ENCODE measurements around the gene ZSCAN25. TPM values are rescaled to one million over a fixed set of nuclear protein-coding genes. Genes with fewer than 3 reads are reported as not detected.

Gene ZSCAN25
- total and polyA plus RNA-seq, 2 of the 13 experiments (the other 11 are each of a cell fraction or from before 2014, with no cell fraction given), result 12.1 to 16.8 TPM

- ChIA-PET POLR2A (no interaction called here), CTCF (ENCODE audit: low intra/inter-chr PET ratio, low total read pairs) (no interaction called here)
- H3K9me3 ChIP-seq (ENCODE audit: low read length), result no peaks in the 10 kb centered on the region
- H2AFZ ChIP-seq (ENCODE audit: low read length), result no peak overlapping the region
- H3K27me3 ChIP-seq (ENCODE audit: control insufficient read depth in 1 of 2, insufficient read depth in 2 of 2, low read length in 2 of 2), result no peaks in the 10 kb centered on the region
- no peak for FAIRE-seq
- no peak for DNase-seq (ENCODE audit: low spot score)
- peaks cover 14% of the 10 kb centered on the region for H3K4me1 ChIP-seq (ENCODE audit: insufficient read depth, low read length)
- TF ChIP-seq MIER3 (CRISPR knock-in tag; IDR thresholded peaks at IDR 0.05; ENCODE audit: borderline replicate concordance) (no peak), HOXA3 (CRISPR knock-in tag; IDR thresholded peaks at IDR 0.05) (no peak), ATRX (CRISPR knock-in tag; IDR thresholded peaks at IDR 0.05; ENCODE audit: borderline replicate concordance) (no peak), BCL6 (CRISPR knock-in tag; IDR thresholded peaks at IDR 0.05) (no peak), STAT5B (CRISPR knock-in tag; IDR thresholded peaks at IDR 0.05) (no peak), KAT8 (CRISPR knock-in tag; IDR thresholded peaks at IDR 0.05) (no peak), POLR2AphosphoS5 (IDR thresholded peaks at IDR 0.05; ENCODE audit: low read depth, low read length) (no peak)
- H4K20me1 ChIP-seq (ENCODE audit: insufficient read depth, low read length), result no peaks in the 10 kb centered on the region
- no peak overlapping the region for H3K4me2 ChIP-seq (ENCODE audit: low read depth, low read length)
- 98% methylated on average over 11 of the region's 11 CpGs for WGBS (ENCODE audit: low lambda C conversion rate)
- H3K79me2 ChIP-seq (ENCODE audit: insufficient read depth, low read length), result no peaks in the 10 kb centered on the region
- peaks cover 37 to 89% of the 10 kb centered on the region in 2 experiments for H3K36me3 ChIP-seq (replicated peaks in 1 of 2; ENCODE audit: control insufficient read depth in 1 of 2, insufficient read depth in 2 of 2, low read length in 2 of 2)
- no peak overlapping the region for H3K4me3 ChIP-seq (replicated peaks in 1 of 3; ENCODE audit: insufficient read depth in 1 of 3, low read depth in 2 of 3, low read length in 3 of 3)
- in situ Hi-C loops (cut with HindIII; ENCODE audit: extremely low pct_ligation_motif_present, low pct_unique_long_range_greater_than_20kb) (no loop called here), intact Hi-C loops (cut with micrococcal nuclease; ENCODE audit: unreplicated experiment) (no loop called here)
- H3K9ac ChIP-seq (ENCODE audit: insufficient read depth, low read depth, low read length), result no peak overlapping the region
- no TSS peak for BruUV-seq (replicated peaks)
- no peak for ATAC-seq
- no peak overlapping the region for H3K27ac ChIP-seq (ENCODE audit: extremely low read length, insufficient read depth, low read length)
Measured at GRCh38 chr7:99627513-99627912, 10.8 kb downstream of the ZSCAN25 start.

- H3K4me3 ChIP-seq (replicated peaks in 1 of 3; ENCODE audit: insufficient read depth in 1 of 3, low read depth in 2 of 3, low read length in 3 of 3), result no peak overlapping the region
- peaks cover 22% of the 10 kb centered on the region for H3K4me1 ChIP-seq (ENCODE audit: insufficient read depth, low read length)
- H3K36me3 ChIP-seq (replicated peaks in 1 of 2; ENCODE audit: control insufficient read depth in 1 of 2, insufficient read depth in 2 of 2, low read length in 2 of 2), result peaks cover 29 to 77% of the 10 kb centered on the region in 2 experiments
- DNase-seq (ENCODE audit: low spot score), result no peak
- no peaks in the 10 kb centered on the region for H4K20me1 ChIP-seq (ENCODE audit: insufficient read depth, low read length)
- no TSS peak for BruUV-seq (replicated peaks)
- no peaks in the 10 kb centered on the region for H3K27me3 ChIP-seq (ENCODE audit: control insufficient read depth in 1 of 2, insufficient read depth in 2 of 2, low read length in 2 of 2)
- 96% methylated on average over 14 of the region's 14 CpGs for WGBS (ENCODE audit: low lambda C conversion rate)
- no peak for ATAC-seq
- POLR2A ChIA-PET, result interaction anchor here (0.6 to 3.2 kb wide), 2 partner anchors 21 to 65 kb away, joined by 3 to 35 read pairs; no protein-coding TSS in a partner anchor
- H3K27ac ChIP-seq (ENCODE audit: extremely low read length, insufficient read depth, low read length), result no peak overlapping the region
- no peak overlapping the region for H2AFZ ChIP-seq (ENCODE audit: low read length)
- in situ Hi-C loops (cut with HindIII; ENCODE audit: extremely low pct_ligation_motif_present, low pct_unique_long_range_greater_than_20kb) (no loop called here), intact Hi-C loops (cut with micrococcal nuclease; ENCODE audit: unreplicated experiment) (no loop called here)
- CTCF ChIA-PET (ENCODE audit: low intra/inter-chr PET ratio, low total read pairs), result no interaction called here
- FAIRE-seq, result no peak
- no peak overlapping the region for H3K9ac ChIP-seq (ENCODE audit: insufficient read depth, low read depth, low read length)
- no peak overlapping the region for H3K4me2 ChIP-seq (ENCODE audit: low read depth, low read length)
- no peaks in the 10 kb centered on the region for H3K9me3 ChIP-seq (ENCODE audit: low read length)
- H3K79me2 ChIP-seq (ENCODE audit: insufficient read depth, low read length), result no peaks in the 10 kb centered on the region
- no peak for TF ChIP-seq NFKBIZ (CRISPR knock-in tag; IDR thresholded peaks at IDR 0.05)
- TF ChIP-seq ZNF496 (CRISPR knock-in tag; IDR thresholded peaks at IDR 0.05; ENCODE audit: insufficient replicate concordance), result no peak
- TF ChIP-seq ISX (CRISPR knock-in tag; conservative IDR thresholded peaks at IDR 0.05), result no peak
- no peak for TF ChIP-seq ELK4 (CRISPR knock-in tag; IDR thresholded peaks at IDR 0.05; ENCODE audit: borderline replicate concordance)
- no peak for TF ChIP-seq ZBTB39 (CRISPR knock-in tag; IDR thresholded peaks at IDR 0.05)
- TF ChIP-seq ZNF337 (CRISPR knock-in tag; IDR thresholded peaks at IDR 0.05; ENCODE audit: borderline replicate concordance, low read depth), result no peak
- no peak for TF ChIP-seq THAP8 (CRISPR knock-in tag; IDR thresholded peaks at IDR 0.05; ENCODE audit: borderline replicate concordance)
Measured at GRCh38 chr7:99628471-99629465, 12.0 kb downstream of the ZSCAN25 start.

All from HepG2 (cell line).